WI38 (cell line): ENCODE results near the gene FOXP4.

Experiments
- H3K4me3 ChIP-seq: 2 replicates; pipeline ENCODE4 v1.5.1; 2011; ENCODE audit warnings: low read depth, mild to moderate bottlenecking, control low read depth, low read length
- TF ChIP-seq, protein P1 (sequence below): IDR thresholded peaks from 2 replicates; pipeline ENCODE4 v1.5.1; 2012; ENCODE audit warnings: low read depth, mild to moderate bottlenecking, control low read depth, low read length

Gene FOXP4

DNA sequence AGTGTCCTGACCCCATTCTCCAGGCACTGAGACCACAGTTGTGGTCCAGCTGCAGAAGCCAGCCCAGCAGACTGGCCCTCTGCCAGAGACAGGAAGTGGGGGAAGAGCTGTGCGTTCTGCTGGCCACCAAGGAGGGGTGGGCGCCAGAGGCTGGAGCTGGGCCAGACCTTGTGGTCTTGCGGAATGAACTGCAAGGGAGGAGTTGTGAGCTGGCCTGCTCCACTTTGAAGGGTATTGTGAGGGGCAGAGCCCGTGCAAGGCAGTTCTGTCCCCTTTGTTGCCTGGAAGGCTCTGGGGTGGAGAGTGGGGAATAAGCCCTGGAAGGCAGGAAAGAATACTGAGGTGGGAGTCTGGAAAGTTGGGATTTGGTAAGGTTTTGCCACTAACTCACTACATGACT is 88.5 kb downstream of the FOXP4 start:
- TF ChIP-seq, protein P1, sequence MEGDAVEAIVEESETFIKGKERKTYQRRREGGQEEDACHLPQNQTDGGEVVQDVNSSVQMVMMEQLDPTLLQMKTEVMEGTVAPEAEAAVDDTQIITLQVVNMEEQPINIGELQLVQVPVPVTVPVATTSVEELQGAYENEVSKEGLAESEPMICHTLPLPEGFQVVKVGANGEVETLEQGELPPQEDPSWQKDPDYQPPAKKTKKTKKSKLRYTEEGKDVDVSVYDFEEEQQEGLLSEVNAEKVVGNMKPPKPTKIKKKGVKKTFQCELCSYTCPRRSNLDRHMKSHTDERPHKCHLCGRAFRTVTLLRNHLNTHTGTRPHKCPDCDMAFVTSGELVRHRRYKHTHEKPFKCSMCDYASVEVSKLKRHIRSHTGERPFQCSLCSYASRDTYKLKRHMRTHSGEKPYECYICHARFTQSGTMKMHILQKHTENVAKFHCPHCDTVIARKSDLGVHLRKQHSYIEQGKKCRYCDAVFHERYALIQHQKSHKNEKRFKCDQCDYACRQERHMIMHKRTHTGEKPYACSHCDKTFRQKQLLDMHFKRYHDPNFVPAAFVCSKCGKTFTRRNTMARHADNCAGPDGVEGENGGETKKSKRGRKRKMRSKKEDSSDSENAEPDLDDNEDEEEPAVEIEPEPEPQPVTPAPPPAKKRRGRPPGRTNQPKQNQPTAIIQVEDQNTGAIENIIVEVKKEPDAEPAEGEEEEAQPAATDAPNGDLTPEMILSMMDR = no peak

GRCh38 chr6:41635365-41635764 is 89.2 kb downstream of the FOXP4 start:
- TF ChIP-seq, protein P1 = no peak
- no peak overlapping the region for H3K4me3 ChIP-seq

More for the DNA sequence above, 88.5 kb downstream of the FOXP4 start:
- H3K4me3 ChIP-seq = no peak overlapping the region

- TF ChIP-seq, protein P1 = no peak
- H3K4me3 ChIP-seq = no peak overlapping the region
Measured at GRCh38 chr6:41636833-41637193, 90.6 kb downstream of the FOXP4 start.

DNA sequence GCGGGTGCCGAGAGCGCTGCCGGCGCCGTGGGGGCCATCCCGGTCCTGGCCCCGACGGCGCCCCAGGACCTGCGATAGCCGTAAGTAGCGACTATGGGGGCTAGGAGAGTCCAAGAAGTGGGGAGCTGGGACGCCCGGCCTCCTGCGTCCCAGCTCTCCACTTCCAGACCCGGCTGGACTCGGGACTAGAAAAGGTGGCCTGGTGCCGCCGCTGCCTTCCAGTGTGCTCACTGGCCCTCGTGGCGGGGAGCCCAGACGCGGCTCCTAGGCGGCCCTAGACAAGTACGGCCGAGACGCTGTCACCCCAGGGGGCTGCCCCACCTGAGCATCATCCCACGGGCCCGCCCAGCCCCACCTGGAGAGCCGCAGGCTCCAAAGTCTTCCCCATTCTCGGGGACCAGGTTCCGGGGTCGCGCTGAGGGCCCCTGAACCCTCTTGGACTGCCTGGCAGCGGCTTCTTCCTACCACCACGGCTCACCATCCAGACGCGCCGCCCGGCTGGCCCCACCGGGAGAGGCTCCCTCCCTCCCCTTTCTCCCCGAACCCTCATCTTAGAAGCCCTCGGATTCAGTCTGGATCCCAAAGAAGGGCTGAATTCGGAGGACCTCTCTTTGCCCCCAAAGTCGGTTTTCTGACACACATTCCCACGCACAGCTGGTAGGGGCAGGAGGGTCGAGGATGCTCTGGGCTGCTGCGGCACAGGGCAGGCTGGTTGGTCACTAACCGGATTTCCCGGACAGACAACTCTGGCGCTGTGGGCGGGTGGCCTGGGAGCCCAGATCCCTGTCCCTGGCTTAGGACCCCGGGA is 91.2 kb downstream of the FOXP4 start:
- TF ChIP-seq, protein P1 = no peak
- H3K4me3 ChIP-seq = no peak overlapping the region

DNA sequence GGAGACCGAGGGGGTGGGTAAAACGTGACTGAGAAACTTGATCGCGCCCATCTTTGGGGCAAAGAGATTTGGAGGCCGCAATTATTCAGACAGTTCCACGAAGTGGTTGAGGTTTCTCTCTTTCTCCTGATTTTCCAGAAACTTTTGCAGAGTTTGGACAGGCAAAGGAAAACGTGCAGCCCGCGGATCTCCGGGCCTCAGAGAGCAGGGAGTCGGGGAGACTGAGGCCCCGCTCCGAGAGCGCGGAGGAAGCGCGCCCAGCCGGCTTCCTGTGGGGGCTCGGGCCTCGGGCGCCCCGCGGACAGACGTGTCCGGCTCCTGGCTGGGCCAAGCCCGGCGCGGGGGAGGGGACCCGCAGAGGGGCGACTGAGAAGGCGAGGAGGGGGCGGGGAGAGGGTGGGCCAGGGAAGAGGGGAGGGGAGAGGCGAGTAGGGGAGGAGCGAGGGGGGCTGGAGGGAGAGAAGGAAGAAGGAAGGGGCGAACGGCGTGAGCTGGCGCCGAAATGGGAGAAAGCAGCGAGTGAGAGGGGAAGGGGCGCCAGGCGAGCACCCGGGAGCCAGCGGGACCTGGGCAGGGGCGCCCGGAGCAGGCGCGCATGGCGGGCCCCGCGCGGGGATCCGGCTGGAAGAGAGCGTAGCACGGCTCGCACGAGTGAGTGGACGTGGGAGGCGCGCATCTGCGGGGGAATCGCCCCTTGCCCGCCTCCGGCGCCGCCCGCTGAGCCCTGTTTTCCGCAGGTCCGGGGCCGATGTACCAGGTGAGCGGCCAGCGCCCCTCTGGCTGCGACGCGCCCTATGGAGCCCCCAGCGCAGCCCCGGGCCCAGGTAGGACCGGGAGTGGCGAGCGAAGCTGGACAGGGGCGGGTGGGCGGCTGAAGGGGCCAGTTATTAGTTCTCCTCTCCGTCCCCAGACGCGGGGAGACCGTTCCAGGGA is 92.1 kb downstream of the FOXP4 start, which contains the start of gene MDFI:
Gene MDFI (plus strand): TSS at position 467 of the 933 bp plus-strand sequence. CDS start 282 bp downstream, at position 749.
- TF ChIP-seq, protein P1 = no peak
- no peak within 1 kb of the TSS for H3K4me3 ChIP-seq

GRCh38 chr6:41638935-41639808 is 93.0 kb downstream of the FOXP4 start:
- no peak overlapping the region for H3K4me3 ChIP-seq
- TF ChIP-seq, protein P1 = no peak
